Hepatocyte (in vitro differentiated cells): ENCODE data around the gene KL. TPM values are rescaled to one million over a fixed set of nuclear protein-coding genes. Genes with fewer than 3 reads are reported as not detected.

Experiments
- DNase-seq: peaks from one replicate; pipeline ENCODE4 v3.0.0-alpha.2; 2016; ENCODE audit warnings: low spot score
- H2AFZ ChIP-seq: fragments of 200-600 bp; sonication (generic); 2 replicates; pipeline ENCODE4 v1.6.0; 2016; ENCODE audit warnings: antibody characterized with exemption, mild to moderate bottlenecking
- H3K27ac ChIP-seq: fragments of 200-600 bp; sonication (generic); 2 replicates; pipeline ENCODE4 v1.5.1; 2016; ENCODE audit warnings: mild to moderate bottlenecking
- H3K27me3 ChIP-seq: fragments of 200-600 bp; sonication (generic); 2 replicates; pipeline ENCODE4 v1.6.1; 2016
- H3K36me3 ChIP-seq: fragments of 200-600 bp; sonication (generic); replicated peaks from 2 replicates; pipeline ENCODE4 v1.5.1; 2016; ENCODE audit warnings: low read depth; ENCODE audit not compliant: insufficient read depth
- H3K4me1 ChIP-seq: fragments of 200-600 bp; sonication (generic); 2 replicates; pipeline ENCODE4 v1.5.1; 2016; ENCODE audit warnings: mild to moderate bottlenecking, moderate library complexity; ENCODE audit not compliant: insufficient read depth
- H3K4me2 ChIP-seq: fragments of 200-600 bp; sonication (generic); 2 replicates; pipeline ENCODE4 v1.6.0; 2016
- H3K4me3 ChIP-seq: fragments of 200-600 bp; sonication (generic); 2 replicates; pipeline ENCODE4 v1.5.1; 2016; ENCODE audit warnings: mild to moderate bottlenecking
- H3K79me2 ChIP-seq: fragments of 200-600 bp; sonication (generic); 2 replicates; pipeline ENCODE4 v1.6.0; 2017; ENCODE audit warnings: mild to moderate bottlenecking
- H3K9me2 ChIP-seq: fragments of 200-600 bp; sonication (generic); replicated peaks from 2 replicates; pipeline ENCODE4 v1.6.0; 2017; ENCODE audit warnings: mild to moderate bottlenecking; ENCODE audit not compliant: insufficient read depth
- H3K9me3 ChIP-seq: fragments of 200-600 bp; sonication (generic); 2 replicates; pipeline ENCODE4 v1.5.1; 2016; ENCODE audit warnings: low read depth, mild to moderate bottlenecking
- H4K20me1 ChIP-seq: fragments of 200-600 bp; sonication (generic); 2 replicates; pipeline ENCODE4 v1.6.0; 2016; ENCODE audit warnings: mild to moderate bottlenecking; ENCODE audit not compliant: insufficient read depth, poor library complexity, severe bottlenecking
- CTCF ChIP-seq: fragments of 200-600 bp; sonication (generic); IDR thresholded peaks from 2 replicates; pipeline ENCODE4 v1.5.1; 2016; ENCODE audit warnings: antibody characterized with exemption, mild to moderate bottlenecking; ENCODE audit not compliant: poor library complexity
- EZH2 ChIP-seq: fragments of 200-600 bp; sonication (generic); IDR thresholded peaks from 2 replicates; pipeline ENCODE4 v1.6.1; 2016; ENCODE audit warnings: antibody characterized with exemption, mild to moderate bottlenecking, borderline replicate concordance
- EZH2phosphoT487 ChIP-seq: fragments of 200-600 bp; sonication (generic); IDR thresholded peaks from one replicate; pipeline ENCODE4 v1.6.1; 2018; ENCODE audit warnings: antibody characterized with exemption, mild to moderate bottlenecking, low read depth, moderate library complexity; ENCODE audit not compliant: unreplicated experiment, severe bottlenecking
- WGBS: methylation state at CpG from one replicate; pipeline ENCODE4 v1.1.6; 2016; ENCODE audit warnings: low lambda C conversion rate; ENCODE audit errors: missing lambda C conversion rate; 5-methylcytosine and 5-hydroxymethylcytosine counted together
- polyA plus RNA-seq: library from polyadenylated mRNA; unstranded; fragments of >200 nt; fragmentation: Nextera tagmentation; extraction: Ambion mirVana; gene quantifications from 2 replicates; pipeline ENCODE4 v1.2.1, GENCODE V29; 2016
- total RNA-seq: library from RNA; depleted of rRNA; stranded (reverse); fragments of >200 nt; gene quantifications from 2 replicates; pipeline ENCODE4 v1.2.3, GENCODE V29; 2014

Gene KL
- total and polyA plus RNA-seq, 2 experiments from 2014 or later, result 1.4 to 1.7 TPM

GRCh38 chr13:33070713-33071112 is 54.5 kb downstream of the KL start:
- Histone ChIP-seq H3K27me3 (no peaks in the 10 kb centered on the region), H3K4me2 (no peak overlapping the region), H3K4me3 (no peak overlapping the region), H3K79me2 (no peaks in the 10 kb centered on the region), H3K4me1 (no peaks in the 10 kb centered on the region), H4K20me1 (no peaks in the 10 kb centered on the region), H3K27ac (no peak overlapping the region), H3K9me2 (no peaks in the 10 kb centered on the region), H2AFZ (no peak overlapping the region), H3K36me3 (no peaks in the 10 kb centered on the region), H3K9me3 (no peaks in the 10 kb centered on the region)
- no peak for DNase-seq
- 61% methylated on average over 2 of the region's 2 CpGs for WGBS
- no peak for TF ChIP-seq CTCF
- no peak for TF ChIP-seq EZH2phosphoT487
- TF ChIP-seq EZH2, result no peak

DNA sequence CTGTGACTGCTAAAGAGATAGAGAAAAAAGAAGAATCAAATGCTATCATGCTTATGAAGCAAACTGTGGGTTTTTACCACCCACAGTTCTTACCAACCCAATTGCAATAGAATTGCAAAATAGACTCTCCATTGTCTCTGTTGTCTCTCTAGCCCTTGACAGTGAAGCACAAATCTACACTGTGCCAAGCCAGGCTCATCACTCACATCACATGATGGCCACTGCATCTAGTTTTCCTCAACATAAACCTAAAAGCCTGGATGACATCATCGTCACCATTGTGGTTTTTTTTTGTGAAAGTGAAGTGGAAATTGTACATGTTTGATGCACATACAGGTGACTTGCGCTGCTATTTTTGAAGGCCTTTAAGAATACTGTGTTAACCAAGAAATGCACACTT is 56.1 kb downstream of the KL start:
- no peaks in the 10 kb centered on the region for H3K79me2 ChIP-seq
- H3K36me3 ChIP-seq, result no peaks in the 10 kb centered on the region
- no peaks in the 10 kb centered on the region for H3K4me1 ChIP-seq
- H3K27ac ChIP-seq, result no peak overlapping the region
- no peaks in the 10 kb centered on the region for H3K27me3 ChIP-seq
- no peak overlapping the region for H3K4me3 ChIP-seq
- H3K9me2 ChIP-seq, result no peaks in the 10 kb centered on the region
- H3K9me3 ChIP-seq, result no peaks in the 10 kb centered on the region
- no peak overlapping the region for H2AFZ ChIP-seq
- TF ChIP-seq CTCF, result no peak
- TF ChIP-seq EZH2, result no peak
- TF ChIP-seq EZH2phosphoT487, result no peak
- no peak for DNase-seq
- no peak overlapping the region for H3K4me2 ChIP-seq
- 97% methylated on average over 2 of the region's 2 CpGs for WGBS
- no peaks in the 10 kb centered on the region for H4K20me1 ChIP-seq

DNA sequence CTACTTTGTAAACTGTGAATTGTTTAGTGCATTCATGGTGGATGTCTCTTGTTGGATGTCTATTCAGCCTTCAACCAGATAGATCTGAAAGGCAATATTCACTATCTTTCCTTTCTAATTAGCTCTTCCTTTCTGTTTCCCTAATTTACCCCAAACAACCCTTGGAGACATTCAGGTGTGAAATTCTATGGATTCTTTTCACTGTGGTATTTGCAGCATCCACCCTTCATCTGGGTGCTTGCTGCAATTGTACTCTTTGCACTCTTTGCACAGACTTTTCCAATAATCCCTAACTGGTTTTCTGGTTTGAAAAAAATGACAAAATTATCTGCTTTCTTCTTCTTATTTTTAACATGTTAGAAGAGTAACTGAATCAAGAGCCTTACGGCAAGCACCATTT is 56.5 kb downstream of the KL start:
- no peaks in the 10 kb centered on the region for H3K9me3 ChIP-seq
- no peak overlapping the region for H3K27ac ChIP-seq
- no peaks in the 10 kb centered on the region for H4K20me1 ChIP-seq
- H3K27me3 ChIP-seq, result no peaks in the 10 kb centered on the region
- no peaks in the 10 kb centered on the region for H3K4me1 ChIP-seq
- no peak for DNase-seq
- H3K36me3 ChIP-seq, result no peaks in the 10 kb centered on the region
- whole genome bisulfite sequencing, result 92% methylated on average over 1 of the region's 1 CpG
- H3K9me2 ChIP-seq, result no peaks in the 10 kb centered on the region
- no peak overlapping the region for H3K4me3 ChIP-seq
- no peak overlapping the region for H3K4me2 ChIP-seq
- H3K79me2 ChIP-seq, result no peaks in the 10 kb centered on the region
- H2AFZ ChIP-seq, result no peak overlapping the region
- TF ChIP-seq EZH2phosphoT487 (no peak), EZH2 (no peak), CTCF (no peak)

- Histone ChIP-seq H3K4me1 (no peaks in the 10 kb centered on the region), H3K4me2 (no peak overlapping the region), H3K27me3 (no peaks in the 10 kb centered on the region), H3K79me2 (no peaks in the 10 kb centered on the region), H3K36me3 (no peaks in the 10 kb centered on the region), H2AFZ (no peak overlapping the region), H4K20me1 (no peaks in the 10 kb centered on the region), H3K27ac (no peak overlapping the region), H3K9me2 (no peaks in the 10 kb centered on the region), H3K9me3 (no peaks in the 10 kb centered on the region), H3K4me3 (no peak overlapping the region)
- DNase-seq, result no peak
- TF ChIP-seq EZH2phosphoT487, result no peak
- no peak for TF ChIP-seq CTCF
- WGBS, result 86% methylated on average over 3 of the region's 3 CpGs
These were observed 57.1 kb downstream of the KL start for GRCh38 chr13:33073338-33073737.
